Measurements from ENCODE around the gene SIK2. TPM values are rescaled to one million over a fixed set of nuclear protein-coding genes. Genes with fewer than 3 reads are reported as not detected.

SIK2 gene
- total and polyA plus RNA-seq, 9 of the 15 experiments (the other 6 are each of a cell fraction or from before 2014, with no cell fraction given), result 0.74 to 11.6 (median 3.8) TPM

DNA sequence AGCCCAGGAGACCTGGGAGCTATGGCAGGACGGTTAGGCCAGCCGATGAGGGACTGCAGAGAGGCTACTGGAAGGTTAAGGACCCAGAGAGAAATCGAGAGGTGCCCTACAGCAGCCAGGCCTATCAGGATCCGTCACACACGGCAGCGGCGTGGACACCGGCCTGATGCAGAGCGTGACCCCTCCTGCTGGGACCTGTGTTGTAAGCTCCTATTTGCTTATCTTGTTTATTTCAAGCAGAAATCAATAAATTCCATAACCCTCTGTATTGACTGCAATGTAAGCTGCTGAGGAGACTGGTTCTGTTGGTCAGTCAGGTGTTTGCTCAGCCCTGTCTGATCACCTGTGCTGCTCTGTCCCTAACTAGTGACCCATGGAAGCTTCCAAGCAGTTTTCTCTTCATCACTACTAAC lies 124.1 kb downstream of the SIK2 start:
- DNase-seq (ENCODE audit: extremely low read depth in 1 of 4, low spot score in 3 of 4) (no peak), ATAC-seq (no peak), FAIRE-seq (peak; percentile 48)
- Histone ChIP-seq H3K9me1 (ENCODE audit: control insufficient read depth, insufficient read depth, low read length) (no peaks in the 10 kb centered on the region), H2AFZ (ENCODE audit: low read depth, low read length) (no peak overlapping the region), H3K27me3 (ENCODE audit: control insufficient read depth in 2 of 2, insufficient read depth in 2 of 2, low read length in 2 of 2) (no peaks in the 10 kb centered on the region), H3K9me3 (replicated peaks; ENCODE audit: control insufficient read depth, insufficient read depth, low read depth, low read length) (no peaks in the 10 kb centered on the region), H3K9ac (ENCODE audit: insufficient read depth in 1 of 2, low read depth in 2 of 2, low read length in 2 of 2) (no peak overlapping the region), H3K4me2 (ENCODE audit: insufficient read depth, low read length) (no peak overlapping the region), H4K20me1 (replicated peaks; ENCODE audit: control insufficient read depth, insufficient read depth, low read length) (no peaks in the 10 kb centered on the region), H3K36me3 (ENCODE audit: control insufficient read depth, insufficient read depth, low read length) (peaks cover 54% of the 10 kb centered on the region; the same call in 2 of the 3 replicates), H3K4me1 (replicated peaks in 1 of 2; ENCODE audit: control insufficient read depth in 2 of 2, insufficient read depth in 2 of 2, low read length in 2 of 2) (peaks cover 4 to 7% of the 10 kb centered on the region in 2 experiments; a peak in 4 of 5 replicates), H3K4me3 (no peak overlapping the region), H3K27ac (ENCODE audit: extremely low read depth, low read depth, low read length) (no peak overlapping the region), H3K79me2 (ENCODE audit: control insufficient read depth, insufficient read depth, low read length) (no peaks in the 10 kb centered on the region)
- TF ChIP-seq ZNF398 (CRISPR knock-in tag; IDR thresholded peaks at IDR 0.05) (no peak), ZNF174 (CRISPR knock-in tag; IDR thresholded peaks at IDR 0.05) (no peak), SMAD1 (IDR thresholded peaks at IDR 0.05; ENCODE audit: low read depth, low read length, partially characterized antibody) (no peak), GTF2B (IDR thresholded peaks at IDR 0.05; ENCODE audit: extremely low read depth, insufficient read length) (no peak)
- ChIA-PET POLR2A (interaction anchor here (0.5 to 0.6 kb wide), 3 partner anchors 13 to 67 kb away, joined by 3 read pairs; no protein-coding TSS in a partner anchor), CTCF (ENCODE audit: low intra/inter-chr PET ratio) (no interaction called here)
- in situ Hi-C loops (cut with MboI) (no loop called here), intact Hi-C loops (cut with micrococcal nuclease) (no loop called here)
- 93% methylated on average over 8 of the region's 9 CpGs for WGBS (ENCODE audit: insufficient coverage, low coverage, missing lambda C conversion rate)
- BruUV-seq (replicated peaks), result no TSS peak
